Esophagus (tissue), 2 donors: ENCODE measurements around the gene SLC51B. TPM values are rescaled to one million over a fixed set of nuclear protein-coding genes. Genes with fewer than 3 reads are reported as not detected.

Experiments used
- H3K27ac ChIP-seq, 2 donors: one replicate each; pipeline ENCODE4 v1.5.1; 2013; ENCODE audit warnings: low read depth in 2 of 2, mild to moderate bottlenecking in 2 of 2, inconsistent platforms in 1 of 2, low read length in 1 of 2, moderate library complexity in 1 of 2
- H3K27me3 ChIP-seq, 2 donors: one replicate each; pipeline ENCODE4 v1.6.1; 2013; ENCODE audit warnings: low read length in 2 of 2, control low read depth in 1 of 2, mild to moderate bottlenecking in 1 of 2; ENCODE audit not compliant: insufficient read depth in 2 of 2, control insufficient read depth in 1 of 2
- H3K36me3 ChIP-seq, 2 donors: one replicate each; pipeline ENCODE4 v1.6.1; 2013; ENCODE audit warnings: low read length in 1 of 2; ENCODE audit not compliant: control insufficient read depth in 2 of 2, insufficient read depth in 2 of 2
- H3K4me1 ChIP-seq, 2 donors: one replicate each; pipeline ENCODE4 v1.6.1; 2013; ENCODE audit warnings: low read length in 1 of 2; ENCODE audit not compliant: control insufficient read depth in 2 of 2, insufficient read depth in 2 of 2
- H3K4me3 ChIP-seq, 2 donors: one replicate each; pipeline ENCODE4 v1.5.1; 2013; ENCODE audit warnings: low read length in 2 of 2, mild to moderate bottlenecking in 2 of 2, low read depth in 1 of 2, moderate library complexity in 1 of 2
- H3K9me3 ChIP-seq, 2 donors: one replicate each; pipeline ENCODE4 v1.6.1; 2013; ENCODE audit warnings: mild to moderate bottlenecking in 2 of 2, low read depth in 1 of 2, low read length in 1 of 2, moderate library complexity in 1 of 2; ENCODE audit not compliant: control insufficient read depth in 2 of 2, insufficient read depth in 1 of 2
- WGBS, 2 donors: extraction: QIAGEN DNeasy Blood & Tissue Kit; methylation state at CpG; one replicate each; pipeline ENCODE4 v1.1.7; 2013; 5-methylcytosine and 5-hydroxymethylcytosine counted together
- polyA plus RNA-seq, 2 donors: library from polyadenylated mRNA; stranded (reverse); fragments of 200-250 nt; gene quantifications; one replicate each; pipeline ENCODE4 v1.2.3, GENCODE V29; 2013
- donor health status: healthy with polysubstance abuse.
- donor health status: Bipolar disorder and iron deficiency.

SLC51B gene
- polyA plus RNA-seq, 2 donors = 0.08 to 0.12 TPM

- Histone ChIP-seq H3K4me3 (no peak overlapping the region), H3K27me3 (no peaks in the 10 kb centered on the region), H3K4me1 (peaks cover 8 to 9% of the 10 kb centered on the region in 2 donors), H3K9me3 (peaks cover 0 to 5% of the 10 kb centered on the region in 2 donors), H3K27ac (no peak overlapping the region), H3K36me3 (no peaks in the 10 kb centered on the region)
- WGBS, 2 donors = 56 to 59% methylated on average over 5 of the region's 5 CpGs
These were observed 34.4 kb downstream of the SLC51B start for GRCh38 chr15:65079580-65079979.

DNA sequence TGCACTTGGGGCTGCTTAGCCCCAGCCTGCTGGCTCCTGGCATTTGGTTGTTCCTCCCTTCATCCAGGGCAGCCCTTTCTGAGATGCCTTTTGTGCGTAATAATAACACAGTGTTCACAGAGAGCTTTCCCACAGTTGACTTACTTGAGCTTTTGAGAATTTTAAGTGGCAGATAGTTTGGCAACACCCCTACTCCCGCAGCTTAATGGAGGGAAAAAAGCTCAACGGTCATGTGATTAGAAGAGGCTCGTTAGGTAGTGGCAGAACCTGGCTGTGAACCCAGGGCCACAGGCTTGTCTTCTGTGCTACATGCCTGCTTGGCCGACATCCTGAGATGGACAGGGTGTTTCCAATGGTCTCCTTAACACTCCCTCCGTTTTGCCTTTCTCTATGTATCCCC, 36.1 kb downstream of the SLC51B start:
- Histone ChIP-seq H3K4me1 (peaks cover 9 to 11% of the 10 kb centered on the region in 2 donors), H3K9me3 (peaks cover 0 to 5% of the 10 kb centered on the region in 2 donors), H3K27ac (peak overlapping the region in 1 of 2 donors; percentile 47), H3K4me3 (no peak overlapping the region), H3K36me3 (no peaks in the 10 kb centered on the region), H3K27me3 (no peaks in the 10 kb centered on the region)
- 54 to 68% methylated on average over 6 of the region's 6 CpGs for WGBS, 2 donors

DNA sequence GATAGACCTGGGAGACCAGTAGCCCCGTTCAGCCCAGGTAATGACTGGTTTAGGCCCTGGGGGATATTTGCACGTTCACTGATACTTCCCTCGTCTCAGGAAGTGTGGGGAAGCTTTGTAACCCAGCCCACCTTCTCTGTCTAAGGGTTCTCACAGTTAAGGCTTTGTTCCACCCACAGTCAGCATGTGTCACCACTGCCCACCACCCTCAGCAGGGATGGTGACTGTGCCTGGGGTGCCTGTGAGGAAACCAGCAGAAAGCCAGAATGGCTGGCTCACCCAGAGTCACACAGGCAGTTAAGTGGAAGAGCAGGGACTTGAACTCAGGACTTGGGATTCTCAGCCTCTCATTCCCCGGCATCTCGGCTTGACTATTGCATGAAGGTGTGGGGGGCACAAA, 36.6 kb downstream of the SLC51B start:
- Histone ChIP-seq H3K9me3 (peaks cover 0 to 5% of the 10 kb centered on the region in 2 donors), H3K4me3 (no peak overlapping the region), H3K4me1 (peaks cover 9 to 15% of the 10 kb centered on the region in 2 donors), H3K36me3 (no peaks in the 10 kb centered on the region), H3K27ac (peak overlapping the region in 1 of 2 donors; percentile 47), H3K27me3 (no peaks in the 10 kb centered on the region)
- 69 to 79% methylated on average over 5 of the region's 5 CpGs for WGBS, 2 donors

GRCh38 chr15:65082303-65082953, 37.2 kb downstream of the SLC51B start:
- Histone ChIP-seq H3K36me3 (no peaks in the 10 kb centered on the region), H3K9me3 (peaks cover 0 to 3% of the 10 kb centered on the region in 2 donors), H3K27ac (peak overlapping the region in 1 of 2 donors; percentile 69), H3K4me3 (no peak overlapping the region), H3K4me1 (peaks cover 9 to 21% of the 10 kb centered on the region in 2 donors), H3K27me3 (no peaks in the 10 kb centered on the region)
- 17 to 19% methylated on average over 7 of the region's 7 CpGs for WGBS, 2 donors

GRCh38 chr15:65083262-65083701, 38.1 kb downstream of the SLC51B start:
- 49 to 53% methylated on average over 7 of the region's 7 CpGs for WGBS, 2 donors
- Histone ChIP-seq H3K27me3 (no peaks in the 10 kb centered on the region), H3K4me1 (peaks cover 9 to 24% of the 10 kb centered on the region in 2 donors), H3K36me3 (no peaks in the 10 kb centered on the region), H3K9me3 (no peaks in the 10 kb centered on the region), H3K4me3 (no peak overlapping the region), H3K27ac (peak overlapping the region in 1 of 2 donors; percentile 66)

GRCh38 chr15:65084500-65085206, 39.5 kb downstream of the SLC51B start:
- H3K4me1 ChIP-seq = peaks cover 9 to 32% of the 10 kb centered on the region in 2 donors
- WGBS, 2 donors = 80 to 88% methylated on average over 7 of the region's 7 CpGs
- no peak overlapping the region for H3K4me3 ChIP-seq
- peak overlapping the region in 1 of 2 donors; percentile 93 for H3K27ac ChIP-seq
- no peaks in the 10 kb centered on the region for H3K27me3 ChIP-seq
- no peaks in the 10 kb centered on the region for H3K9me3 ChIP-seq
- H3K36me3 ChIP-seq = no peaks in the 10 kb centered on the region

DNA sequence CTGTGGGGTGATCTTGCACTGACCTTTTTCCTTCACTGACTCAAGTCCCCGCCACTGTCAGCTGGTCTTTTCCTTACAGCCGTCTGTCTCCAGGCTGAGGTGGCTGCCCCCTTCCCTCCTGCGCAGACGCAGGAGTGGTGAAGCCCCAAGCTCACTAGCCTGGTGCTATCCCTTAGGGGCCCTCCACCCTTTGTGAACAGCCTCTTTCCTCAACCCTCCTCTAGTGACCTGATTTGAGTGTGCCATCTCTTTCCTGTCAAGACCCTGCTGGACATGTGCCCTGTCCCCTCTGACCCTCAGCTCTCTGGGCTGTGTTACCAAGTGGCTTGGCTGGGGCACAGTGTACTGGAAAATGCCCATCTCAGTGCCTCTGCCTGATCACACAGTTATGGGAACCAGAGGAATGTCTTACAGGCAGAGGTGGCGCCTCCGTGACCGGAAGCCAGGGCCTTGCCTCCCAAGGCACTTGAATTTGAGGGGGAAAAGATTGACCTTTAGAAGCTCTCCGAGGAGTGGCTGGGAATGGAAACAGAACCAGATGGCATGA, 40.1 kb downstream of the SLC51B start:
- no peaks in the 10 kb centered on the region for H3K36me3 ChIP-seq
- peak overlapping the region; percentile 6 to 93 for H3K27ac ChIP-seq
- H3K4me1 ChIP-seq = peaks cover 9 to 32% of the 10 kb centered on the region in 2 donors
- 76 to 83% methylated on average over 8 of the region's 8 CpGs for WGBS, 2 donors
- no peaks in the 10 kb centered on the region for H3K9me3 ChIP-seq
- H3K4me3 ChIP-seq = no peak overlapping the region
- no peaks in the 10 kb centered on the region for H3K27me3 ChIP-seq

DNA sequence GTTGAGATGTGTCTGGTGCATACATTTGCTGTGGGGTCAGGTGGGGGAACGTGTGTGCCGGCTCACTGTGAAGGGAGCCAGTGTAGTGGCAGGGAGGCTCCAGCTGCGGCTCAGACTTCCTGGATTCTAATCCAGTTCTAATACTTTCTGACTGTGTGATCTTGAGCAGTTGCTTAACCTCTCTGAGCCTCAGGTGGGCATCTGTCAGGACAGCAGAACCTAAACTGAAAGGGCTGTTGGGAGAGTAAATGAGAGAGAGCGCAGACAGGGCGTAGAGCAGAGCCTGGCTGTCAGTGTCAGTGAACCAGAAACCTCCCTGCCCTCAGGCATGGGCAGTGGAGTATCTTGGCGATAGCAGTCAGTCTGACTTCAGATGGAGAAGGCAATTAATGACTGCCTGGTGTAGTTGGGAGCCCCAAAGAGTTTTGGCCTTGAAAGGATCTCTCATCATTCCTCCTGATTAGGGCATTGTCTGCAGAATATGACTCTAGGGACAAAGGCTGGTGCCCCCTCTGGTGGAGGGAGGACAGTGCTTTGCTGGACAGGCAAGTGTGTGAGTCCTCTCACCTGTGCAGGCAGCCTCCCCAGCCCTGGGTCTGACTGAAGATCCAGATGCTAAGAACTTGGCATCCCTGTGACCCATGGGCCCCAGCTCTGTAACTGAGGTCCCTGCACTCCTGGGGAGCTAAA, 40.9 kb downstream of the SLC51B start:
- Histone ChIP-seq H3K4me1 (peaks cover 9 to 32% of the 10 kb centered on the region in 2 donors), H3K36me3 (no peaks in the 10 kb centered on the region), H3K27ac (peak overlapping the region in 1 of 2 donors; percentile 93), H3K27me3 (no peaks in the 10 kb centered on the region), H3K9me3 (no peaks in the 10 kb centered on the region), H3K4me3 (no peak overlapping the region)
- 66 to 79% methylated on average over 6 of the region's 6 CpGs for WGBS, 2 donors

- H3K27me3 ChIP-seq = no peaks in the 10 kb centered on the region
- no peak overlapping the region for H3K4me3 ChIP-seq
- H3K4me1 ChIP-seq = peaks cover 9 to 32% of the 10 kb centered on the region in 2 donors
- H3K27ac ChIP-seq = peak overlapping the region; percentile 76 to 93
- H3K9me3 ChIP-seq = no peaks in the 10 kb centered on the region
- H3K36me3 ChIP-seq = no peaks in the 10 kb centered on the region
- WGBS, 2 donors = 51 to 59% methylated on average over 6 of the region's 6 CpGs
These were observed 41.5 kb downstream of the SLC51B start for GRCh38 chr15:65086680-65087111.
